GM18526 (cell line): ENCODE results near the gene GJC2.
A peak's percentile ranks its signal among the peaks of the same experiment; 100 is the strongest.

ENCODE experiments used
- POLR2A ChIP-seq: IDR thresholded peaks from 3 replicates; pipeline ENCODE4 v1.6.1; 2011; ENCODE audit not compliant: insufficient read length; ENCODE audit errors: extremely low read depth

GJC2 gene

GRCh38 chr1:228149406-228150119 lies at the start of gene GJC2:
TSS of gene GJC2 (plus strand) at chr1:228149930. CDS start at chr1:228157759, 7,829 bp downstream.
- TF ChIP-seq POLR2A = no peak

GRCh38 chr1:228100822-228101613 lies 48.7 kb upstream of the GJC2 start:
- no peak for TF ChIP-seq POLR2A

DNA sequence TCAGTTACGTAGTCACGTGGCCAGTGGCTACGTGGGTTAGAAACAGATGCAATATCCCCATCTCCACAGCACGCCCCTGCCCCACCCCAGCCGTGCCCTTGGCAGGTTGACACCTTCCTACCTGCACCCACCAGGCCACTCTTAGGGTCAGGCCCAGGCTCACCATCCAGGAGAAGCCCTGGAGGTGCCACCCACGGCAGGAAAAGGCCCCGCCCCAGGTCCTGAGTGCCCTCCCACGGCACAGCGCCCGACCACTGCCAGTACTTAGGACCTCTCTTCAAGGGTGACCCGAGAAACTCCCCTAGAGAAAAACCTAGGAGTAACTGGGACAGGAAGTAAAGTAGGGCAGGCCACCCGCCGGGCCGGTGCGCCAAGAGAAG lies 48.1 kb upstream of the GJC2 start:
- TF ChIP-seq POLR2A = no peak

GRCh38 chr1:228101994-228102790 lies 47.5 kb upstream of the GJC2 start:
- TF ChIP-seq POLR2A = no peak

GRCh38 chr1:228102791-228103620 lies 46.7 kb upstream of the GJC2 start, which contains the start of gene C1orf35:
TSS of gene C1orf35 (minus strand) at chr1:228103325. CDS start at chr1:228103227, 98 bp downstream.
- TF ChIP-seq POLR2A = peak; percentile 54

DNA sequence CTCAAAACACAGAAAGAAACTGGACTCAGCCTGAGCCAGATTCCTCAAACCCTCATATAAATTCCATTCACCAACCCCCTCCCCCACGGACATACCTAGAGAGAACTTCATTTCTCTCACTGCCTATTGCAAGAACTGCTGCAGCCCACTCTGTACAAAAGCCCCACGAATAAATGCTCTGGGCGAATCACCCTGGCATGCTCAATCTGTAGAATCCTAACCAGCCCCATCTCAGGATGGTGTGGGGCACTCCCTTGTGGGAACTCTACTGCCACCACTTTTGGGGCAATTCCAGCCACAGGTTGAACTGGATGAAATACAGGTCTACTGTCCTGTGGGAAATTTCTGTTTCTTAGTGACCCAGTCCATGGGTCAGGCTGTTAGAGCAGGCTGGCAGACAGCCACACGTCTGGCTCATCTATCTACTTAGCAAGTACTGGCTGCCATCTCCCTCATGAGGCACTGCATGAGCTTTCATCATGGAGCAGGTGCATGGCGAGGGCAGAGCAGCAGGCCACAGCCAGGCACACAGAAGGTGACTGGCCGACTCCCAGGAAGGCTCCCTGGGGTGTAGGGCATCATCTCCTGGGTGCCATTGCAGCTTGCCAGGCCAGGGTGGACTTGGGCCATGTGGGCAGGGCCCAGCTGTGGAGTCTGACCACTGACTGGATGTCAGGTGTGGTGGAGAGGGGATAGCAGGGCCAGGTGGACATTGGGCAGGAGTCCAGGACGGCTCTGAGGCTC lies 45.0 kb upstream of the GJC2 start:
- TF ChIP-seq POLR2A = no peak

DNA sequence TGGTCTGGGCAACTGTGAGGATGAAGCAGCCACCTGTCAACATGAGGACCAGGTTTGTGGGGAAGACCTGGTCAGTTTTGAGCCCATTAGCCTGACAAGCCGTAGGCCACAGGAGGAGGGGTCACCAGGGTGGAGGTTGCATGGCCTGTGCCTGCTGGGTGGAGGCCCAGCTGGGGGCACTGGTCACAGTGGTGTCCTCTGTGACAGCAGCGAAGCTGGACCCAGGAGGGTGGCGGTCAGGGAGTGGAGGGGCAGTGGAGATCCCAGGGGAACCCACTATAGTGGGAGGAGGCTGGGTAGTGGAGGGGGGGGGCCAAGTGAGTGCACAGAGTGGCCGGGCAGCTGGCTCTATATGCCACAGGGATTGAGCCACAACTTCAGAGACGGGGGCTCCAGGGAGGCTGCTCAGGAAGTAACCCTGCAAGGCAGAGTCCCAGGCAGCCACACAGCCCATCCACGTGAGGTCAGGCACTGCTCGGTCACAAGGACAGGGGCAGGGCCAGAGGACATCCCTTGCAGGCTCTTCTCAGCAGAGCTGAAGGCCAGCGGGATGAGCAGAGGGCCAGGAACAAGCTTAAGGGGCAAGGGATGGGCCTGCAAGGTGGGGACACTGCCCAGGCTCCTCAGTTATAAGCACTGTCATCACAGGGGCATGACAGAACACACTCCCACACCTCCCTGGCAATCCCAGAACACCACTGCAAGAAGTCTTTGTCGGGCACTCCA lies 44.3 kb upstream of the GJC2 start:
- TF ChIP-seq POLR2A = no peak

GRCh38 chr1:228105996-228106799 lies 43.5 kb upstream of the GJC2 start:
- TF ChIP-seq POLR2A = no peak

- TF ChIP-seq POLR2A = no peak
These were observed 43.0 kb upstream of the GJC2 start for GRCh38 chr1:228106800-228107054.

DNA sequence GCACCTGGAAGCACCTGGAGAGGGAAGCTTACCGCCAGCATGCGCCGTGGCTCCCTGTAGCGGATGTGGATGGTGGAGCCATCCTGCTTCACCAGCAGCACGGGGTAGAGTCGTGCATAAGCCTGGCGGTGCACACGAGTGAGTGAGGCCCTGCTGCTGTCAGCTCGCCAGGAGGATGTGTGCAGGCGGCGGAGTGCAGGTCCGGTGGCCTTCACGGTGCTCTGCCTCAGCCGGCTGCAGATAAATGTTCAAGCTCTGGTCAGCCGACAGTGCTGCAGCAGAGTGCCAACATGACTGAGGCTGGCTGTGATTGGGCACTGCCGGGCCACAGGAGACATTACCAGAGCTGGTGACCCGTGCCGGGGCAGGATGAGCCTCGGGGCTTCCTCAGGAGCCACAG lies 42.1 kb upstream of the GJC2 start:
- no peak for TF ChIP-seq POLR2A

- TF ChIP-seq POLR2A = no peak
These were observed 41.6 kb upstream of the GJC2 start for GRCh38 chr1:228108055-228108690.

DNA sequence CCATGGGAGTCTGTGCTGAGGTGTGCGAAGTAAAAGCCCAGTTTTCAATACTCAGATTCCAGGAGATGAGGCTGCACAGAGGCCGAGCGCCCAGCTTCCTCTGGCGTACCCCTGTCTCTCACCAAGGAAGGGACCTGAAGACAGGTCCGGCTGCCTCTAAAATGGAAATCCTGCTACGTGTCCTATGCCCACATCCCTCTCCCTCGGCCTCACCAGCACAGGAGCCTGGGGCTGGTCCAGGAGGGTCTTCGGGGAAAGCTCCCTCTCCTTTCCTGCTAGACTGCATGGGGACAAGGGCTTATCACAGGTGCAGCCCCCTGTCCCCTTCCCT lies 41.0 kb upstream of the GJC2 start:
- TF ChIP-seq POLR2A = no peak
